Activated T-cell treated with anti-CD3 and anti-CD28 coated beads for 24 hours (primary cell): ENCODE results near the gene EZH1.

Experiments
- DNase-seq: peaks from one replicate; pipeline ENCODE4 v3.0.0-alpha.2; 2020; ENCODE audit warnings: low read depth

Gene EZH1

DNA sequence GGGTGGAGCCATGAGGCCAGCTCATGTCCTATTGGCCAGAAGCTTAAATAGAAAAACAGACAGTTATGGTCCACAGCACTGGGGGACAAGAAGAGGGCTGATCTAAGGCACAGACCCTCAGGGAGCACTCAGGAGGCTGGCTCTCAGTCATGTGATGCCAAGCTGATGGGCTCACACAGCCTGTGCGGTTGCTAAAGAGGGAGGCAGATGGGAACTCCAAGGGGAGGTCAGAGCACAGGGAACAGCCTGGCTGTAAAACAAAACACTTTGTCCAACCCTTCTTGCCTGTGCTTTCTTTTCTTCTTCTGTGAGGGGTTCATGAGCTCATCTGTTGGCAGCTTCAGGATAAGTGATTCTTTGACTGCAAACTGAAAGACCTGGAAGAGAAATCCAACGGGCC lies 35.3 kb downstream of the EZH1 start:
- DNase-seq: no peak

DNA sequence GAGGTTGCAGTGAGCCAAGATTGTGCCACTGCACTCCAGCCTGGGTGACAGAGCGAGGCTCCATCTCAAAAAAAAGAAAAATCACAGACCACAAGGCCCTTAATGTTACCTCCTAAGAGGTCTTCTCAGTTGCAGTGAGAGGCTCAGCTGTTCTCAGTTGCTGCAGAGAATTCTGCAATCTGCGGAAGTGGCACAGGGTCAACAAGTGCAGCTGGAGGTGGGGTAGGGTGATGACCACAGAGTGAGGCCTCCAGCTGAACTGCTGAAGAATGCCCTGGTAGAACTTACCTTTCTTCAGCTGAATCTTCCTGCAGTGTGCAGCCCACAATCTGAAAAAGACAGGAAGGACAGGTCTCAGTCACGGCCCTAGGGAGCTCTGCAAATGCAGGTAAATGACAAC lies 36.3 kb downstream of the EZH1 start:
- DNase-seq: no peak

DNA sequence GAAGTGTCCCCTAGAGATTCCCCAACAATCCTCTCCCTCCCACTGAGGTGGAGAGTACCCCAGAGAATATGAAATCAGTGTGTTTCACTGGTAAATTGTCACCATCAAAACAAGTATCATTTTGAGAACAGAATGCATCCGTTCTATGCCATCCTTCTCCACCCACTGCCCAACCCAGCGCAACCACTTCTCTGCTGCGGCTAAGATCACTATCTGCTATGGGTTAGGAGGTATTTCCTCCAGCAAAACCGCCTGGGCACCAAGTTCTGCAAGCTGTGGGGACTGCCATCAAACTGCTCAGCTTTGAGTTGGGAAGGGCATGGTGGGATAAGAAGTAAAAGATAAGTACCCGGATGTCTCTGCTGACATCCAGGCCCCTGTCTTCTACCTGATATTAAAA lies 38.1 kb downstream of the EZH1 start:
- DNase-seq: peak; percentile 28

DNA sequence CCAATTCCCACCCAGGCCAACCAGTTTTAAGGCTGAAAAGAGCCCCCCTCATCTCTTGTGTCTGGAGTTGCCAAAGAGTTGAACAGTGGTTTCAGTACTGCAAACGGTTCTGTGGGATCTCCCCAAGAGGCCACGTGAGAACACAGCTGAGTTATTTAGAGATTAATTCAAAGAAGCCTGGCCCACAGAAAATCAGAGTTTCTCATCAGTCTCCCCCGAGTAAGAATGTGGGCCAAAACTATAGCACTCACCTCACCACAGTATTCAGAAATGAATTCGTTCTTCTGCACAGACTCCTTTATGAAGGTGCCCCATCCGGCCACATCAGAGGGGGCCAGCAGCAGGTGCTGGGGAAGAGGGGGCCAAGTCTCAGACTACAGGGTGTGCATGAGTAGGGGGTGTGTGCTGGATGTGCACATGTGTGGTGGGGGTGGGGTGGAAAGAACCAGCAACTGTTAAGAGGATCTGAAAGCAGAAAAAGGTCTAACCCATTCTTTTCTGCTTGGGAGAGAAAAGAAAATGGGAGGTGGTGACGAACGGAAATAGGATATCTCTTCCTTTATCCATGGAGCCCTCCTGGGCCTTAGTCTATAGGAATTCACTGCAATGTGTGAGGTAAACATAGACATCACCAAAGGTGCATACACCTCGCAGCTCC lies 39.9 kb downstream of the EZH1 start:
- DNase-seq: no peak

DNA sequence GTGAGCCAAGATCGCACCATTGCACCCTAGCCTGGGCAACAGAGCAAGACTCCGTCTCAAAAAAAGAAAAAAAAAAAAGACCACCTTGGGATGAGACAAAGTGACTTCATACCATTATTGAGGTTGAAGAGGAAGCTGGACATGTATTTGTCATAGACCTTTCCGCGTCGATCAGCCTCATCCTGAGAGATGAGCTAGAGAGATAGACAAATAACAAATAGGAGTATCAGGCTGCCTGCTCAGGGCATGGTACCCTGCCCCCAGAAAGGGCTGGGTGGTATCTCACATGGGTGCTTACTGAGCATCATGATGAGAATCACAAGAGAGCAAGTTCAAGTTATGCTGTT lies 40.4 kb downstream of the EZH1 start:
- DNase-seq: no peak

DNA sequence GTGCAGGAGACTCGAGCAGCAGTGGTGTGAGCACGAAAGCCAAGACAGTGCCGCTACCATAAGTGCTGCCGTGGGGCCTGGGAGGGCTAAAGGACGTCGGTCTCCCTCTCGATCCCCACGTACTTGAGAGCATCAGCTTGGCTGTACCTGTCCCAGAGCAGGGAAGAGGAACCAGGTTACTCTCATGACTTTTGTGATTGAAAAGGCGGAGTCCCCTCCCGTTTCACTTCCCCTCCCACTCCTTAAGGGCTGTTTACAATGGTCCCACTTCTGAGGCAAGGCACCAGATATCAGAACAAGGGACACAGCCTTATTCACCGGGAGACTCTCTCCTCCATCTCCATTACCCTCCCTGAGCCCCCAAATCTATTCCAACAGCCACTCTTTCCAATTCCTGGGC lies 42.4 kb downstream of the EZH1 start:
- DNase-seq: no peak

DNA sequence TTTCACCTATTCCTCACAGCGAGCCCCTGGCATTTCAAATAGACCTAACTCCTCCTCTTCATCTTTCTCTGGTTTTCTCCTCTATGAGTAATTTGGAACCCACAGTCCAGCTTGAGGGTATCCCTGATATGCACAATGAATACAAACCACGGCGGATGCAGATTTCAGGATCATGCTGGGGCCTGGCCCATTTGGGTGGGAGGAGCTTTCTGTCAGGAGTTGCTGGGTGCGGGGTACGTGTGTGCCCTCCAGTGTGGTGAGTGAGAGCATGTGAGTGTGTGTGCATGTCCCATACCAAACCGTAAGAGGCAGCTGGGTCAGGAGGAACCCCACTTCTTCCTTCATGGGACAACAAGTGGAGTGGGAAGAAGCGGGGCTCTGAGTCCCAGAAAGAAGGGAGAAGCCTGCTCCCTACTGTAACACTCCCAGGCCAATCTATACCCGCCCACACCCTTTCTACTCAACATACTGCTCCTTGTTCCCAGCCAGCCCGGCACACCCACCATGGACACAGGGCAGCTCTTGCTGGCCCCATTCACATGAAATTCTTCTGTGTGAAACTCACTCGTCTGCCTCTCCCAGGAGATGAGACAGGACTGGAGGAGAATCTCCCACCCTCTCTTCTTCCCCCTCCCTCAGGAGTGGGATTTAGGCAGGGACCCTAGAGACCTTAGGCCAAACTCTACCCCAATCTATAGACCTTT lies 44.1 kb downstream of the EZH1 start:
- no peak for DNase-seq

DNA sequence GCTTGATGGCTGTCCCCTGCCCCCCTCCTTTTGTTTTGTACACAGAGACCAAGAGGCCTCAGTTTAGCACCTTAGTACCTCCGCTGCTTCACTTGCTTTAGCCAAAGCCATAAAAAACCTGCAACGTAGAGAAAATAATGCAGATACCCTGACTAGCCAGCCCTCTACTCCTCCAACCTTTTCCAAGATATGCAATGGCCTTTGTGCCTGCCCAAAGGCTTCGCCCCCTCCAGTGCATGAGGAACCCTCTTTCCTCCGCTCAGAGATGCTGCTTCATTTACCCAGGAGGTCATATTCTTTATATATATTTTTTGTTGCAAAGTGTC lies 45.5 kb downstream of the EZH1 start:
- no peak for DNase-seq

DNA sequence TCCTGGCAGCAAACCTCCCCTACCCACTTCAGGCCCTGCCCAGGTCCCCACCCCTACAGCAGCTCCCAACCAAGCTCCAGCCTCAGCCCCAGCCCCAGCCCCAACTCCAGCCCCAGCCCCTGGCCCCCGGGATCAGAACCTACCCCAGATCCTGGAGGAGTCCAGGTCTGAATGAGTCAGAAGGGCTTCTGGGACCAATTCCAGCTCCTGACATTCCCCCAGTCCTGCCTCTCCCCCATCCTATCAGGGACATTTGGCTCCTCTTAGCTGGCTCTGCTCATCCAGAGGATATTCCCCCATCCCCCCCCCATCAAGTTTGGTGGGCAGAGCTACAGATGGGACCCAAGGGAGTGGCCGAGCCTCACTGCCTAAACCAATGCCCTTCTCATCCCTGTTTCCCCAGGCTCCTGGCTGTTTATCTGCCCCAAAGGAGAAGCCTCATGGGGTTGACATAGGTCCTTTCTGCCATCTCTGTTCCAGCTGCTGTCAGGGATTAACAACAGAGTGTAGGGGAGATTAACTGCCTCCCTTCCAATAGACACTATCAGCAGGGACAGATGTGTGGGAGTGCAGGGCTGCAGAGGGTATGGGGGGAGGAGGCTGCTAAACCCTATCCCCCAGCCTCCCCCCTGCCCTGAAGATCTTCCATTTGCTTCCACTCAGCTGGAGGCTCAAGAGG lies 46.0 kb downstream of the EZH1 start:
- DNase-seq: no peak

DNA sequence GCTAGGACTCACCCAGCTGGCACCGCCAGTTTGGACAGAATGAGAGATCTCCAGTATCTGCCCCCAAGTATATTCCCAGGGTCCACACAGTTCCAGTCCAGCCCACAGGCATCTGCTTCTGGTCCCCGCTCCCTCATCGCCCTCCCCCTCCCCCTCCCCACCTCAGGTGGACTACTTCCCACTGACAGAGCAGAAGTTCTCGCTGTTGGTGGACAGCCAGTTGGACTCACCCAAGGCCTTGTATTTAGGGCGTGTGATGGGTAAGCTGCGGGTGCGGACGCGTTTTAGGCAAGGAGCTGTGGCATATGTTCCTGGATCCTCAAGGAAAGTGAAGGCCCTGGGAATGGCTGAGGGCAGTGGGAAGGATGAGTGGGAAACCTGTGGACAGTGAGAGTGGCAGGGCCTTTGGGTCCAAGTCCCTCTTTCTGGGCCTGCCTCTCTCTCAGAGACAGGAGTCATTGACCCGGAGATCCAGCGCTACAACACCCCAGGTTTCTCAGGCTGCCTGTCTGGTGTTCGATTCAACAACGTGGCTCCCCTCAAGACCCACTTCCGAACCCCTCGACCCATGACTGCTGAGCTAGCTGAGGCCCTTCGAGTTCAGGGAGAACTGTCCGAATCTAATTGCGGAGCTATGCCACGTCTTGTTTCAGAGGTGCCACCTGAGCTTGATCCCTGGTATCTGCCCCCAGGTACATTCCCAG lies 47.6 kb downstream of the EZH1 start:
- no peak for DNase-seq

DNA sequence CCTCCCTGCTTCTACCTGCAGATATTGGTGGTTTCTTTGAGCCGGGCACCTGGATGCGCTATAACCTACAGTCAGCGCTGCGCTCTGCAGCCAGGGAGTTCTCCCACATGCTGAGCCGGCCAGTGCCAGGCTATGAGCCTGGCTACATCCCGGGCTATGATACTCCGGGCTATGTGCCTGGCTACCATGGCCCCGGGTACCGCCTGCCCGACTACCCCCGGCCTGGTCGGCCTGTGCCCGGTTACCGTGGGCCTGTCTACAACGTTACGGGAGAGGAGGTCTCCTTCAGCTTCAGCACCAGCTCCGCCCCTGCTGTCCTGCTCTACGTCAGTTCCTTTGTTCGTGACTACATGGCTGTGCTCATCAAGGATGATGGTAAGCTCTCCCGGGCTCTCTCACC lies 49.3 kb downstream of the EZH1 start:
- no peak for DNase-seq

DNA sequence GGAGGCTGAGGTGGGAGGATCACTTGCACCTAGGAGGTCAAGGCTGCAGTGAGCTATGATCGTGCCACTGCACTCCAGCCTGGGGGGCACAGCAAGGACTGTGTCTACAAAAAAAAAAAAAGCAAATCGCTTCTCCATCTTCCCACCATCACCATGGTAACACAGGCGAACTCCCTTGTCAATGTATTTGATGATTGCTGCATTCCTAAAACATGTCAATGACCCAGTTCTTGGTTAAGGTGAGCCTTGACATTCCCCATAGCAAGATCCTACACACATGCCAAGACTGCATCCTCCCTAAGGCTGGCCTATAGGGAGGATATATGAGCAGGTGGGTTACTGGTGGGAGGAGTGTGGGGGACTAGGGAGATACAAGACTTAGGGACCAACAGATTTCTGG lies 50.3 kb downstream of the EZH1 start:
- no peak for DNase-seq

DNA sequence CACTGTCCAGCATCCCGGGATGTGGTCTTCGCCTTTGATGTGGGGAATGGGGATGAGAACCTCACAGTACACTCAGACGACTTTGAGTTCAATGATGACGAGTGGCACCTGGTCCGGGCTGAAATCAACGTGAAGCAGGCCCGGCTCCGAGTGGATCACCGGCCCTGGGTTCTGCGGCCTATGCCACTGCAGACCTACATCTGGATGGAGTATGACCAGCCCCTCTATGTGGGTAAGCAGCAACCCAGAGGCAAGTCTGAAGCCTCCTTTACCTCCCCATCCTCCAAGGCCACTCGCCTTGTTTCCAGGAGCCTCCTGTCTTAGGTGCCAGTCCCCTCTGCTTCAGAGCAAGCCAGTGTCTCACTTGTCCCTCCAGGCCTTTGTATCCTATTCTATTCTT lies 52.4 kb downstream of the EZH1 start:
- no peak for DNase-seq

DNA sequence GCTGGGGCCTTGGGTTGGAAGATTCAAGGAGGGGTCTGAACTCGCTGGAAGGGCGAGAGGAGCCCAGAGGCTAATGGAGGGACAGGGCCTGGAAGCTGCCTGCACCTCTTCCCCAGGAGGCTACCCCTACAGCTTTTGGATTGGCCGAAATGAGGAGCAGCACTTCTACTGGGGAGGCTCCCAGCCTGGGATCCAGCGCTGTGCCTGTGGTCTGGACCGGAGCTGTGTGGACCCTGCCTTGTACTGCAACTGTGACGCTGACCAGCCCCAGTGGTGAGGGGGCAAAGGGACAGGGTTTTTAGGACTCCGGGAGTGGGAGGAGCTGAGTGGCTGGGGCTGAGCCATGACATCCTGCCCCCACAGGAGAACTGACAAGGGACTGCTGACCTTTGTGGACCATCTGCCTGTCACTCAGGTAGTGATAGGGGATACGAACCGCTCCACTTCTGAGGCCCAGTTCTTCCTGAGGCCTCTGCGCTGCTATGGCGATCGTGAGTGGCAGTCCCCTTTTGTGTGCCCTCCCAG lies 53.8 kb downstream of the EZH1 start:
- no peak for DNase-seq

DNA sequence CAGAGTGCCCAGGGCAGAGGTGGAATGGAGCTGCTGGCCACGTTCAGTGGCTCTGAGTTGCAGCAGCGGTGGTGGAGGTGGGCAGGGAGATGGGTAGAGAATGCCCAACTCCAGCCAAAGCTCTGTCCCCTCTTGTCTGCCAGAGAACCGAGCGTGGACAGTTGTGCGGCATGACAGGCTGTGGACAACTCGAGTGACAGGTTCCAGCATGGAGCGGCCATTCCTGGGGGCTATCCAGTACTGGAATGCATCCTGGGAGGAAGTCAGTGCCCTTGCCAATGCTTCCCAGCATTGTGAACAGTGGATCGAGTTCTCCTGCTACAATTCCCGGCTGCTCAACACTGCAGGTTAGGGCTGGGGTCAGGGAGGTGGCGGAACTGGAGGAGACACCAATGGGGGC lies 54.2 kb downstream of the EZH1 start:
- no peak for DNase-seq

DNA sequence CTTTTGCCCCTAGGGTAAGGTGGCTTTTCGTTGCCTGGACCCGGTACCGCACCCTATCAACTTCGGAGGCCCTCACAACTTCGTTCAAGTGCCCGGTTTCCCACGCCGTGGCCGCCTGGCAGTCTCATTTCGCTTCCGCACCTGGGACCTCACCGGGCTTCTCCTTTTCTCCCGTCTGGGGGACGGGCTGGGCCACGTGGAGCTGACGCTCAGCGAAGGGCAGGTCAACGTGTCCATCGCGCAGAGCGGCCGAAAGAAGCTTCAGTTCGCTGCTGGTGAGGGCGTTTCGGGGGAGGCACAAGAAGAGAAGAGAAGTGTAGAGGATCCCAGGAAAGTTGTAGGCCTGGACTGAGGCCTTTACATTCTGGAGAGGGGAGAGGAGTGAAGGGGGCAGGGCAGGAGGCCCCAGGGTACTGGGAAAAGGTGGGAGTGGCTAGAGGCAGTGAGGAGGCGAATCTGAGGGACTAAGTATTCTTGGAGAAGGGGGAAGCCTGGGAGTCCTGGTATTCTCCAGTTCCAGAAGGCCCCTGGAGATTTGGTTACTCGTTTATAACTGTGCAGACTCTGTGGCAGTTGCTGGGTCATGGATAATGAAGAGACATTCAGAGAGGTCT lies 57.0 kb downstream of the EZH1 start:
- no peak for DNase-seq

DNA sequence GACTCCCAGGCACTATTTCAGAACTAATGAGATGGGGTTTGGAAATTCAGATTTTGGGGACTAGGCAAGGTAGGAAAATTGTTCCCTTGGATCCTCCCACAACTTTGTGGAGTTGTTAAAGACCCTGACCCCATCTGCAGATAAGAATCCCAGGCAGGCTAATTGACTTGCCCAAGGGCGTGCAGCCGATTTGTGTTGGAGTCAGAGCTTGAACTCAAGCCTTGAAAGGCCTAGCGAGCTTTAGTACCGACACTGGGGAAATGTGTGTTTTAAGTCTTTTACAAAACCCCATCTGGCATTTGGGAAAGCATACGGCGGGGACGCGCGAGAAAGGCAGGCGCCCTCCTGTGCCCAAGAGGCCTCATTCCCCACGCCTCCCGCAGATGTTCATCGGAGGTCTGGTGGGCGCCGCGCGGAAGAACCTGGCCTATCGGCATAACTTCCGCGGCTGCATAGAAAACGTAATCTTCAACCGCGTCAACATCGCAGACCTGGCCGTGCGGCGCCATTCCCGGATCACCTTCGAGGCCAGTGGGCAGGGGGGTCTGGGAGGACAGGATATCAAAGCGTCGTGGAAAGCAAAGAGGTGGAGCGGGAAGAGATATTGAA lies 58.2 kb downstream of the EZH1 start:
- DNase-seq: no peak

DNA sequence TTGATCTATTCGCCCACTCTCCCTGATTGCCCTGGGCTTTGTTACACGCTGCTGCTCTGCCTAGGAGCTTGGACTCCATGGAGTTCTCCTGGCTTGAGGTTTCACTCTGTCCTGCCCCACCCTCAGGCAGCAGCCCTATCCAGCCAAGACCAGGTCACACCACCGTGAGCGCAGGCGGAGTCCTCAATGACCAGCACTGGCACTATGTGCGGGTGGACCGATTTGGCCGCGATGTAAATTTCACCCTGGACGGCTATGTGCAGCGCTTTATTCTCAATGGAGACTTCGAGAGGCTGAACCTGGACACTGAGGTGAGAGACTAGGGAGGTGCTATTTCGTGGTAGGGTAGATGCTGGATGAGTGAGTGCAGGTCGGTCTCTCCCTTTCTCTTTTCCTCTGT lies 59.0 kb downstream of the EZH1 start:
- DNase-seq: no peak

DNA sequence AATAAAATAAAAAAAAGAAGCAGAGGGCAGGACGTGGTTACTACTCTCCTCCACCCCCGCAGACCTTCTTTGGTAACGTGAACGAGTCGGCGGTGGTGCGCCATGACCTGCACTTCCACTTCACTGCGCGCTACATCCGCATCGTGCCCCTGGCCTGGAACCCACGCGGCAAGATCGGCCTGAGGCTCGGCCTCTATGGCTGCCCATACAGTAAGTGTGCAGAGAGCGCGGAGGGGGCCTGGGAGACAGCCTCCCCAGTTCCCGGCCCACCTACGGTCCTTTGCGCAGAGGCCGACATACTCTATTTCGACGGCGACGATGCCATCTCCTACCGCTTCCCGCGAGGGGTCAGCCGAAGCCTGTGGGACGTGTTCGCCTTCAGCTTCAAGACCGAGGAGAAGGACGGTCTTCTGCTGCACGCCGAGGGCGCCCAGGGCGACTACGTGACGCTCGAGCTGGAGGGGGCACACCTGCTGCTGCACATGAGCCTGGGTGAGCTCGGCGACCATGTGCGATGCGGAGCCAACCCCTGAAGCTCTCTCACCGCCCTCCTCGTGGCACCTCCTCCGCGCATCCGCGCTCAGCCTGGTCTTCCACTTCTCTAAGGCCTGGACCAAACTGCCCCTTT lies 59.8 kb downstream of the EZH1 start:
- no peak for DNase-seq

DNA sequence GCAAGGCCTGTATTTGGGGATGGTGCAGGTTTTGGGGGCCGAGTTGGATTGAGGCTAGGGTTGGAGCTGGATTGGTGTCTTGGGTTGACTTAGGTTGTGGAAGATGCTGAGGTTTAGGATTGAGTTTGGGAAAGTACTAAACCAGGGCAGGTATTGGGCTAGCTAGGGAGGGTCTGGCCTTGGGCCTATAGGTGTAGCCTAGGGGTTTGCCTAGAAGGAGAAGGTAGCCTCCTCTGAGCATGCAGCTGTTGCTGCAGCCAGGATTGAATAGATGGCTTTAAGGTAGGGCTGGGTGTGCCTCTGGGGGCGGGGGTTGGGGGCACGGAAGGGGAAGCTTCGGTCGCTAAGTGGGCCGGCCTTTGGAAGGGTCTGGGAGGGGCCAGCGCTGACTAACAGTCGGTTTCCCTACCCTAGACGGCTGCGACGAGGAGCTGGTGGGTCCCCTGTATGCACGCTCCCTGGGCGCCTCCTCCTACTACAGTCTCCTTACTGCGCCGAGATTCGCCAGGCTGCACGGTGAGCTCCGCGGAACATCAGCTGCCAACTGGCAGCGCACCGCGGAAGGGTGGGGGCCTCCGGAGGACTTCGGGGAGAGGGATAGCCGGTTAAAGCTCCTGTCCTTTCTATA lies 61.3 kb downstream of the EZH1 start:
- no peak for DNase-seq

DNA sequence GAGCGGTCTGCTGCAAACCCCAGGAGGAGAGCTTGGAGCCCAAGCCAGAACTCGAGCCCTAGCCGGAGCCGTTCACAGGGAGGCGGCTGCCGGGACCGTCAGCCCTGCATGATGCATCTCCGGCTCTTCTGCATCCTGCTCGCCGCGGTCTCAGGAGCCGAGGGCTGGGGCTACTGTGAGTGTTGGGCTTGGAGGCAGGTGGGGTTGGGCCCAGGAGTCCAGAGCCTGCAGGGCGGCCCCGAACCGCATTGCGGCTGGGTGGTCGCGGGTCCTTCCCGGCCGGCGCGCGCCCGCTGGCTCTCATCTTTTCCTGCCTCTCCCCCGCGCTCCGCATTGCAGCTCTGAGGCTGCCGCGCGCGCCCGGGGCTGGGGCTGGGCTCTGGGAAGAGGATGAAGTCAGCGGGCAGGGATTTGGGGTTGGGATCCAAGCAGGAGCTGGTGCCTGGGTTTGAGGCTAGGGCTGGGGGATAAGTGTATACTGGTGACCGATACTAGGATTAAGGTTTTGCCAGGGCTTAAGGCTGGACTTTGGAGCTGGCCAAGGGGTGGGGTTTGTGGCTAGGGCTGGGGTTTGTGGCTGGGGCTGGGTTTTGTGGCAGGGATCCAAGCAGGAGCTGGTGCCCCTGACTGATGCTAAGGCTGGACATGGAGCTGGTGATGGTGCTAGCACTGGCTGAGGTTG lies 62.0 kb downstream of the EZH1 start:
- no peak for DNase-seq
